Measurements from ENCODE around the gene GPS1.

The GPS1 gene

DNA sequence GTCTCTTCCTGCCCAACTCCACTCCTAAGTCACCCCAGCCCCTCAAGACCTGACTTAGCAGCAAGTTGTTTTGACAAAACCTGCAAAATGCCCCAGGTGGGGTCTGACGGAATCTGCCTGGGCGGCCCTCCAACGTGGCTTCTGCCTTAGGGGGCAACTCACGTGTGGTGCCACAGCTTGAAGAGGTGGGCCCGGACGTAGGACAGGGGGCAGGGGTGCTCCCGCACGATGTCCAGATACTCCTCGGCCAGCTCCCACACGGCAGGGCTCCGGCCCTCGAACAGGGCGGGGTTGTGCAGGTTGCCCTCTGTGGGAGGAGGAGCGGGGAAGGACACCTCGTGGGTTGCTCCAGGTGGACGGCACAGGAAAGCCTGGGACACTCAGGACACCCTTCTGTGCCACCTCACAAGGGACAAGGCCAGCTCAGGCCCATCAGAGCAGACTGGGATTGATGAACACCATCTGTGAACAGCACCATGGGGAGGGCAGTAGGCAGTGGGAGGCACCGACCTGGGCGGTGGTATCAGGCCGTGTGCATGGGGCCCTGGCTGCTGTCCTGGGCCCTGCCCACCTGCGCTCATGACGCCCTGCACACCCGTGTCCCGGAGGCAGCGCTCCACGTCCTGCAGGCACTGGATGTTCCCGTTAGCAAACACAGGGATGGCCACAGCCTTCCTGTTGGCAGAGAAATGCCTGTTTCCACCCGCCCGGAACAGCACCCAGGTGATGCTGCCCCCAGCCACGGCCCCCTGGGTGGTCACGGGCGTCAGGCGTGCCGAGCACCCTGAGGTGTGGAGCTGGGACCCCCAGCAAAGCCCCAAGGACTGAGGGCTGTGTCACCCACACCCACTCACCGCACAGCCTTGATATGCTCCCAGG lies 9.6 kb downstream of the GPS1 start:
- no peak for DNase-seq

DNA sequence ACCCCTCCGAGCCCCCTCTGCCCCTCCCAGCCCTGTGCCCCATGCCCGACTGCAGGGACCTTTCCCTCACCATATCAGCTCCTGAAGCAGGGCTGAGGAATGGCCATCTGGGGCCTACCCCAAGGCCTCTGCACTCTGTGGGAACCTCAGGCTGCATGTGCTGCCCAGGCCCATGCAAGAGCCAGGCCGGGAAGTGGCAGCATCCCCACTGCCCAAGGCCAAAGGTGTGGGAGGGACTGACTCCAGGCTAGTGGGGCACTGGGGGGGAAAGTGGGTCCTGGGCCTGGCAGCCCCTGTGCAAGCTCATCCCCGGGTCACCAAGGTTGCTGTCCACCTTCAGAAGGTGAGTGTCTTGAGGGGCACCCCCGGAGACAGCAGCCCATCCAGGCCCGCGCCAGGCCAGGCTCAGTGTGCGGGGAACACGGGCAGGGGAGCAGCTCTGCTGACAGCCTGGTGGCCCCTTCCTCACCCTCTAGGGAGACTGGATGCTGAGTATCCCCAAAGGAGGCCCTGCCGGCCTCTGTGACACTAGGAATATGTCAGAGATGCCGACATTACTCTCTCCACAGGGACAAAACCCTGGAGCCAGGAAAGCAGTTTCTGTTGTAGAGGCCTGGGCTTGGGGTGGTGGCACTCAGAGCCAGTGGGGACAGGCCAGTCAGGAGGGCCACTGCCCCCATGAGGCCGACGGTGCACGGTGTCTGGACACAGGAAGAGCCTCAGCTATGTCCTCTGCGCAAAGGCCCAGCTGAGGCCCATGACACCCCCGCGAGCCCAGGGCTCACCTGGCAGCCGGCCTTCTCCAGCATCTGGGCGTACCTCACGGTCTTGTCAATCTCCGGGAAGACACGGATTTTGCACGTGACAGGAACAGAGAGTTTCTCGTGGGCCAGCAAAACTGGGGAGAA lies 10.6 kb downstream of the GPS1 start:
- DNase-seq: no peak

DNA sequence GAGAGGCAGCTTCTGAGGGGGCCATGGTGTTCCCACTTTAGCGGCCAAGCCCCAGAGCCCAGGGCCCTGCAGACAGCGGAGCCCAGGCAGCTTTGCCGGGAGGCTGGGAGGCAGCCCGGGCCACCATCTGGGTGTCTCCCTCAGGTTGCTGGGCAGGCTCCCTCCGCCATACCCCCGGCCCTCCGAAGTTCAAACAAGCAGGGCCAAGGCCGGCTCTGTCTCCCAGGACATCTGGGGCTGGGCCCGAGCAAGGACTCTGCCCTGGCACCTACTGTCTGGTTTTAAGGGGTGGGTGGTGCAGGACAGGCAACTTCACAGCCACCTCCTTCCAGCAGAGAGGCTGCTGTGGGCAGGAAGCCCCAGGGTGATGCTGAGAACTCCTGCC lies 11.3 kb downstream of the GPS1 start:
- no peak for DNase-seq

DNA sequence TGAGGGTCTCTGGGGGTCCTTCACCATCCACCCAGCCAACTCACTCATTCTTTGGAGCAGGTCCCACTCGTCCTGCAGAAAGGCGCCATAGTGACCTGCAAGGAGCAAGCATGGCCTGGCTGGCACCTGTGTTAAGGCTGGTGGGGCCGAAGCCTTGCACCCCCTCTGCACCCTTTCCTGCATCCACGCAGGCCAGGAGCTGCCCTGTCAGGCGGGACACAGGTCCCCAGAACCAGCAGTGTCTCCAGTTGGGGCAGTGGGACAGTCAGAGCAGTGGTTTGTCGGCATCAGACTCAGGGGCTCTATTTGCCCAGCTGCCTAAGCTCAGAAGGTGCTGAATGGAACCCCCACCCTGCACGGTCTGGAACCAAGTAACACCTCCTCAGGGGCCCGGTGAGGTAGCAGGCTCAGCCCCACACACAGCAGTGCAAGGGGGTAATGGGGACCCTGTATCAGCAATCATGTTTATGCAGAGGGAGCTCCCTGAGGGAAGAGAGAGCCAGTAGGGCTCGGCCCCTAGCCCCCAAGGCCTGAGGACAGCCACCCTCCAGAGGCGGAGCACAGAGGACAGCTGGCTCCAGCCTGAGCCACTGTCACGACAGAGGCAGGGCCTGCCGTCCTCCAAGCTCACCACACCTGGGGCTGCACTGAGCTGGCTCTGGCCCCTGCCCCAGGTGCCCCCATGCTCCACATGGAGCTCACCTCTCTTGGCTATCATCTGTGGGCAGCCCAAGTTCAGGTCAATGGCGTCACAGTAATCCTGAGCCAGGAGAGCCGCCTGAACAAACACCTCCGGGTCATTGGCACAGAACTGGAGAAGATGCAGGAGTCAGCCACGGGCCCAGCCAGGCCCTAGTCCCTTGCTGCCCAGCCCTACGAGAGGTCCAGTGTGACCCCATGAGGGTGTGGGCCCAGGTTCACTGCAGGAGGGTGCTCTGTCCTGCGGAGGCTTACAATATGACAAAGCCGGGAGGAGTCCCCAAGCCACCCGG lies 12.0 kb downstream of the GPS1 start:
- DNase-seq: no peak

DNA sequence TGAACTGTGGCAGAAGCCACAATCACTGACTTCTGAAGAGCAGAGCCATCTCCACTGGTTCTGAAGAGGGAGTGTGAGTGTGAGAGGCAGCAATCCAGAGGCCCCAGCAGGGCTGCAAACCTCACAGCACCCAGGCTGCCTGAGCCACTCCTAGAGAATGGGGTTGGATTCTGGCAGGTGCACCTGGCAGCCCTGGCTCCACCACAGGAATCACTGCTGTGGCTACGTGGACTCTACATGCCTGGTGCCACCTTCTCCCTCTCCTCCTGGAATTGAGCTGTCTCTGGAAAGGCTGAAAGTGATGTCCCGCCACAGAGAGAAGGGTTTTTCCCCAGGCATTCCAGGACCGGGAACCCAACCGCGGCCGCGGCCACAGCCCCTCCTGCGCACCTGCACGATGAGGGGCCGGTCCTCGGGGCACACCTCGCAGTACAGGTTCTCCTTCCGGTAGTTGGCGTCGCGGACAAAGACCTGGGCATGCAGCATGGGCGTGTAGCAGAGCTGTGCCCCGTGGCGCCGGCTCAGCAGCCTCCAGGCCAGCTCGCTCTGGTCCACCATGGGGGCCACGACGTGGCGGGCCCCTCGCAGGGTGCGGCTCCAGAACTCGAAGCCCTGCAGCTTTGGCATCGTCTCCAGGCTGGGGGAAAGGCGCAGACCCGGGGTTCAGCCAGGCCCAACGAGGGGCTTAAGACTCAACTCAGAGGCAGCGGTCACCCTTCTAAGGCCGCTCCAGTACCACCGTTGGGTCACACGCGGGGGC lies 12.9 kb downstream of the GPS1 start:
- DNase-seq: no peak

DNA sequence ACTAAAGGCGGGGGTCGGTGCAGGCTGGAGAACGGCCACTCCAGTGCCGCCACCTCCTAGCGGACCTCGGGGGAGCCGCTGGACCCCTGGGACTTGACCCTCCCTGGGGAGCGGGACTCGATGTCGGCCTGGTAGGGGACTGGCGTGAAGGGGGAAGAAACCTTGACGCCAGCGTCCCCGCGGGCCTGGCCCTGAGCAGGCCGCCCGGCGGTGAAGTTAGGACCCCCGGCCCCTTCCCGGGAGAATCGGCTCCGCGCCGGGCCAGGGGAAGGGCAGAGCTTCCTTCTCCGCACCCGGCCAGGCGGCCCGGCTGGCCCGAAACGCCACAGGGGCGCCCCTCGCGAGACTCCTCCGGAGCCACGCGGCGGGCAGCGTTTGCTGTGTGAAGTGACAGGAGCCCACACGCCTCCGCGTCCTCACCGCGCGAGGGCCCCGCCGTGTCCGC lies 13.5 kb downstream of the GPS1 start:
- DNase-seq: no peak

DNA sequence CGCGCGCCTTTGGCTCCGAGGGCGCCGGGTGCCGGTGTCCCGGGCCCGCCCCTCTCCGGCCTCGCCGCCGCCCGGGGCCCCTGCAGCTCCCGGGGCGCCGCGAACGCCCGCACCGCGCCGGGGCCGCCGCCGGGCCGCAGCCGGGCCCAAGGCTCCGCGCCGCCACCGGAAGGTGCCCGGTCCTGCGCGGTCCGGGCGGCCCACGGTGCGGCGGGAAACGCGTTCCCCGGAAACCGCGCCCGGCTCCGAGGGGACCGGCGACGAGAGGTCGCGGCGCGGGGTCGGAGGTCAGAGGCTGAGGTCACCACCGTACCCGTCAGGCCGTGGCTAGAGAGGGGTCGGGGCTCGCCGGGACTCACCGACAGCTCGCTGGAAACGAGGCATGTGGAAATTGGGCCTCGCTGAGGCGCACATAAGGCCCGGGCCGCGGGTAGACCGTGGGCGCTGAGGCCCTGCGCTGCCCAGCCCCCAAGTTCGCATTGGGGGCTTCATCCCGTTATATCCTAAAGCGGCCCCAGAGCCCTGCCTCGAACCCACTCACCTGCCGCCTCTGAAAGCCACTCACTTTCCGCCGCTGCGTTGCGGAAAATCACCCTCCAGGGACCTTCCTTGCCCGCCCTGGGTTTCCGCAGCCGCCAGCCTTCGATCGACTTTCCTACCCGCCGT lies 14.1 kb downstream of the GPS1 start, which contains the start of gene DUS1L:
Gene DUS1L, minus strand, starts transcription at position 167 of the 666 bp plus-strand sequence. CDS start 745 bp downstream, outside the sequence.
- peak; percentile 2 for DNase-seq

DNA sequence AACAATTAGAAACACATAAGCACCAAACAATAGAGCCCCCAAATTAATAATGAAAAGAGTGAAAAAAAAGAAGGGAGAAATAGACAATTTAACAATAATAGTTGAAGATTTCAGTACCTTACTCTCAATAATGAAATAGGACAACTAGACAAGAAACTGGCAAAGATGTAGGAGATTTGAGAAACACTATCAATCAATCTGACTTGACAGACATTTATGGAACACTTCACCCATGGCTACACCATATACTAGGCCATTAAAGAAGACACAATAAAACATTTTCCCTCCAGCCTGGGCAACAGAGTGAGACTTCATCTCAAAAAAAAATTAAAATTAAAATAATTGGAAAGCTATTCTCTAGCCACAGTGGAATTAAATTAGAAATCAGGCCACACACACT lies 18.9 kb downstream of the GPS1 start:
- DNase-seq: no peak

DNA sequence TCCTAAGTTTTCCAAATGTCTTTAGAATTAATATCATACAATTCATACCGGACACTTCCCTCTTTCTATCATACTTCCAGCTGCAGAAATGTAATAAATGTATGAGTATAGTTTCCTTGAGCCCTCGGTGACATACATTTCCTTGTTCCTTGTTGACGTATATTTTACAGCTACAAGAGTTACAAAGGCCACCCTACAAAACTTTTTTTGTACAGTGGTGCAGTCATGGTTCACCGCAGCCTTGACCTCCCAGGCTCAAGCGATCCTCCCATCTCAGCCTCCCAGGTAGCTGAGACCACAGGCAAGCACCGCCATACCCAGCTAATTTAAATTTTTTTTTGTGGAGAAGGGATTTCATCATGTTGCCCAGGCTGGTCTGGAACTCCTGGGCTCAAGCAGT lies 21.1 kb downstream of the GPS1 start:
- no peak for DNase-seq

DNA sequence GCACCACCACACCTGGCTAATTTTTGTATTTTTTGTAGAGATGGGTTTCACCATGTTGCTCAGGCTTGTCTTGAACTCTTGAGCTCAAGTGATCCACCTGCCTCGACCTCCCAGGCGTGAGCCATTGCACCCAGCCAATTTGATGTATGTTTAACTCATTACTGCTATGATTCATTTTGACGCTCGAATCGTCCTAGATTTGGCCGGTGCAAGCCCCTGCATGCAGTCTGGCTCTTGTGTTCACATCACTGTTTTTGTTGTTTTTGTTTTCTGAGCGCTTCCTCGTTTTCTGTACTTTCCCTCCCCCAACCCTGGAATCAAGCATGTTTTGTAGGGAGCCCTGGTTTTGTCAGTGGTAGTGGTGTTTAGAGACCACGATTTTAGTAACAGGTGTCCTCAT lies 21.7 kb downstream of the GPS1 start:
- no peak for DNase-seq

DNA sequence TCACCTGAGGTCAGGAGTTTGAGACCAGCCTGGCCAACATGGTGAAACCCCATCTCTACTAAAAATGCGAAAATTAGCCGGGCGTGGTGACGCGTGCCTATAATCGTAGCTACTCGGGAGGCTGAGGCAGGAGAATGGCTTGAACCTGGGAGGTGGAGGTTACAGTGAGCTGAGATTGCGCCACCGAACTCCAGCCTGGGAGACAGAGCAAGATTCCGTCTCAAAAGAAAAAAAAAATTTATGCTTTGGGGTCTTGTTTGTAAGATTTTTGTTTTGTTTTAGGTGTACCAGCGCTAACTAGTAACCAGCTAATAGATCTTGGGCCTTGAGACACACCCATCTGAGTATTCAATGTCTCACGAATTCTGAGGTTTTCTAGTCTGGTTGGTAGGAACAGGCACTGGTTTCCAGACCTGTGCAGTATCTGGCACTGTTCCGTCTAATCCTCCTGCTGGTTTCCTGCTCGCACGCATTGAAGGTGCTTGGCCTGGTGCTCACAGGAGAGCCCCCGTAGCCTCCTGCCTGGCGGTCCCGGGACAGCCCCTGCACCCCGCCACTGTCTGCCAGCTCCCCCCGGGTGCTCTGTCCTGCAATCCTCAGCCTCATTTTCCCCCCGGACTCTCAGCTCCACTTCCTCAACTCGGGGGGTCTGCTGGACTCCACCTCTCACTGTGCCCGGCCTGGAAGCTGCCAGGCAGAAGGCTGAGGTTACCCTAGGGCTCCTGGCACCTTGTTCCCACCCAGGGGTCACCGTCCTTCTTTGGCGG lies 24.5 kb downstream of the GPS1 start:
- DNase-seq: no peak

DNA sequence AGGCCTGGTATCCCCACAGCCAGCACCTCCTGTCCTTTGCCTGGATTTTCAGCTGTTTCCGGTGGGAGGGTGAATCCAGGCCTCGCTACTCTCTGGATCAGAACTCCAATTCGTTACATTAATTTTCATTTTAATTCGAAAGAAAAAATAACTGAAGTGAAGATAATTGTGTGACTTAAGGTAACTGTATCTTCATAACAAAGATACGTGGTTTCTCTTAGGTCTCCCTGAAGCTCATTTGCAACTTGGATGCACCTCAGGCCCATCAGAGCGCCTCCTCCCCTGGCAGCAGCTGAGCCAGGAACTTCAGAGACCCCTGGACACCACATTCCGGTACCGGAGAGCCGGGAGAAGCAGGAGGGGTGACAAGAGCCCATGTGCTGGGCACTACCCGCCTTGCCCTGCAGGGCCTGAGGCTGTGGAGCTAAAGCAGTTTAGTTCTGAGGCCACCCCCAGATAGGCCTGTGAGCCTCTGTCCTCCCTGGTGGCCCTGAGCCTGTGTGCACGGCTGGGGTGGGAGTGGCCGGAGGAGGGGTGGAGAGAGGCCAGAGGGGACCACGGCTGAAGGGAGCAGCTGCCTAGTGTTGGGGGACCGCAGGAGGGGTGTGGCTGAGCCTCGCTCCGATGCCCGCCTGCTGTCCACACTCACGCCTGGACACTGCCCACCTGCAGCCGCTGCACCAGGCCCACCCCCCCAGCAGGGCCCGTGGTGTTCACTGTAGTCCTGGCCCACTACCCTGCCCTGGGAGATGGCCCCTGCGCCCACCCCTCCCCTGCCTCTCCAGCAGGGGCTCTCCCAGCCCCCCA lies 25.3 kb downstream of the GPS1 start:
- no peak for DNase-seq

DNA sequence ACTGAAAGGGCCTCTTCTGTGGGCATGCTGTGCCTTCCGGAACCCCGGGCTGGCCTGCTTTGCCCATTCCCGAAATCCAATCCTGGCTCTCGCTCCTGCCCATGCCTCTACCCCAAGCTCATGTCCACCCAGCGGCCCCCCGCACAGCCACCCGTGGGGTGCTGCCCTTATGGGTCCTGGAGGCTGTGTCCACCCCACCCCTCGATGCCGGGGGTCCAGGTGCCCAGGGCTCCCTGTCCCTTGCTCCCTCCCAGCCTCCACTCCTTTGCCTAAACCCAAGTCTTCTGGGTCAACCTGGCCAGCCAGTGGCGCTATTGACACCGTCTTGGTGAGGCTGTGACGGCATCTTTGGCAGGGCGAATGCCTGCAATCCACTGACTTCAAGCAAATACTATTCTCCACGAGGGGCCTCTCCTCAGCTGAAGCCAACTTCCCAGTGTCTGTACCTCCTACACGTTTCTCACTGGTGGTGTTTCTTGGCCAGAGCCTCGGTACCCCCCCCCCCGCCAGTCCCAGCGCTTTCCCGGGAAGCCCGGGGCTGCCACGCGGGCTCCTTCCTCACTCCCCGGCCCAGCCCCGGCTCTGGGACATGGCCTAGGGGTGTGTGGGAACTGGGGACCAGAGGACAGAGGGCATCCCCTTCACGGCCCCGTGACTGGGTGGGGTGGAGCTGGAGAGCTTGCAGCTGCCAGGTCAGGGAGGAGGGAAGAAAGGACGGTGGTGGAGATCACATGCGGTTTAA lies 26.1 kb downstream of the GPS1 start:
- no peak for DNase-seq

DNA sequence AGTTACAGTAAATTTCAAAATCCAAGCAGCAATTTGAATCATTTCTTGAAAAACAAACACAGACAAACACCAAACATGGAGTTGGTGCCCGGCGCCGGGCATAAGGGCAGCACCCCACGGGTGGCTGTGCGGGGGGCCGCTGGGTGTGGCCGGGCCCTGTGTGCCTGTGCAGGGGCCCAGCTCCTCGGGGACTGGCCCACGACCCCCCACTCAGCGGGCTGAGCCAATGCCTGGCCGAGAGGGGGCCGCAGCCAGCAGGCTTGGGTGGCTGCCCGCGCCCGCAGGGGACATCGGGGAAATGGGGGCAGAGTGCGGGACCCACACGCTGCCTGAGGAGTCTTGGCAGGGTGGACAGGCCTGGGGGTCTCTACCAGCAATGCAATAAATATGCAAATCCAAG lies 26.7 kb downstream of the GPS1 start:
- no peak for DNase-seq

DNA sequence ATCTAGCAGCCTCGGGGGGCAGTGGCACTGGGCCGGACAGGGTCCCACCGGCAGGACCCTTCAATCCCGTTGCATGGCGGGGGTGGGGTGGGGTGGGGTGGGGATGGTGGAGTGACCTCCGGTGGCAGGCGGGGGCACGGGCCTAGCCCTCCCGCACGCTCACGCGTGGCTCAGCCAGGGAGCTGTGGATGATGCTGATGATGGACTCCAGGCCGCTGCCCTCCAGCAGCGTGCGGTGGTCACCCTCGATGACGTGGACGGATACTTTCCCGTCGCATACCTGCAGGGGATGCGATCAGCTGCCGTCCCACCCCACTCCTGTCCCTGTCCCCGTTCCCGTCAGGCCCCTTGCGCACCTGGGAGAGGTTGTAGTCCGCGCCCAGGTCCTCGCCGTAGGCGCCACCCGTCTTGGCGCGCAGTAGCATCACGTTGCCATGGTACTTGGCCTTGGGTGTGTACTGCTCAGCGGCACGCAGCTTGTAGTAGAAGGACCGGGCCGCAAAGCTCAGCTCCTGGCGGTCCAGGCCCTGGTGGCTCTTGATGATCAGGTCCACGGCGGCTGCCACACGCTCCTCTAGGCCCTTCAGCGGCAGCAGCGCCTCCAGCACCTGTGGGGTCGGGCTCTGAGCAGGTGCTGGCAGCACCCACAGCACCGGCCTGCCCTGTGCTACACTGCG lies 27.4 kb downstream of the GPS1 start:
- DNase-seq: no peak

DNA sequence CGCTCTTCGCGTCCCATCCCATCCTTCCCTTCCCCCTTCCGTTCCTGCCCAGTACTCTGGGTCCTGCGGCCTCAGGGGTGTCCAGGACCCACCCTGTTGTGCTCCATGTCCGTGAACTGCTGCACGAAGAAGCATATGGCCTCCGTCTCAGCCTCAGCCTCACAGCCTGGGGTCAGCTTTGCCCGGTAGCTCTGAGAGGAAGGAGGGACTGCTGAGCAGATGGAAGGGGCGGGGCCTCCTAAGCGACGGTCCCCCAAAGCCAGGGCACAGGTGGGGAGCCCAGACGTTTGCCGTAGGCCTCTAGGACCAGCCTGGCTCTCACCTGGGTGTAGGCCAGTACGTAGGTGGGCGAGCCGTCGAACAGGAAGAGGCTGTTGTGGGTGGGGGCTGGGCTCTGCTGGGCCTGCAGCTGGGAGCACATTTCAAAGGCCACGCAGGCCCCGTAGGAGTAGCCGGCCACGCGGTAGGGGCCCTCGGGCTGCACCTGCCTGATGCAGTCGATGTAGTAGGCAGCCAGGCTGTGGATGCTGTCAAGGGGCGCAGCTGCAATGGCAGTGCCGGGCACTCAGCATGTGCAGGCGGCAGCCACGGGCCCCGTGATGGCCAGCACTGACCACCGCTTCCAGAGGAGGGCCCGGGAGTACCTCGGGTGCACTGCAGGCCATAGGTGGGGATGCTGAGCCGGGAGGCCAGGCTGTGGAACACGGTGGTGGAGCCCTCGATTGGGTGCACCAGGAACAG lies 28.5 kb downstream of the GPS1 start:
- no peak for DNase-seq

DNA sequence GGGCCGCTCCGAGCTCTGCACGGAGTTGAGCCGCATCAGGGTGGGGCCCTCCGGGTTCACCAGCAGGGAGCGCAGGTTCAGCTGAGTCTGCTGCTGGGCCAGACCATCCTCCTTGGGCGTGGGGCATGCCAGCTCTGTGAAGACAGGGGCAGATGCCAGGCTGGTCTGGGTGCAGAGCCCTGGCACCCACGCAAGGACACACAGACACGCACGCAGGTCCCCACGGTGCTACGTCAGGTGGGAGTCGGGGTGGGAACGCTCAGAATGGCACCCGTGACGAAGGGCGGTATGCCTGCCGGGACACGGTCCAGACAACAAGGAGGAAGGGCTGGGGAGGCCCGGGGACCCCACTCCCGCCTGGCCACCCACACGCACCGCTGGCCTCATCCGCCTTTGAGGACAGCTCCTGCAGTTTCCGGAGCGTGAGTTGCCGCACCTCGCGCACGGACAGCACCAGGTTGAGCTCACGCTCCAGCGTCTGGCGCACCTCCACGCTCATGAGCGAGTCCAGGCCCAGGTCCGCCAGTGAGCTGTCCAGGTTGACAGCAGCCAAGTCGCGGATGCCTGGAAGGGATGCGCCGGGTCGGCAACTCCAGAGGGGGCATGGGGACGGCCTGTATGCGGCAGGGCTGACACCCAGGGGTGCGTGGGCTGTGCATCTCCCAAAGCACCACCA lies 29.2 kb downstream of the GPS1 start:
- DNase-seq: no peak
